A549 treated with GW870086 at 1 μM for 4 hours (cell line): ENCODE data around the gene FBXO47. TPM values are rescaled to one million over a fixed set of nuclear protein-coding genes. Genes with fewer than 3 reads are reported as not detected.

ENCODE experiments used
- total RNA-seq: library from RNA; stranded (reverse); fragments of 200-300 nt; extraction: Qiagen RNA extraction; gene quantifications from 5 replicates; pipeline ENCODE4 v1.2.3, GENCODE V29; 2022; ENCODE audit warnings: low read depth

Gene FBXO47, protein sequence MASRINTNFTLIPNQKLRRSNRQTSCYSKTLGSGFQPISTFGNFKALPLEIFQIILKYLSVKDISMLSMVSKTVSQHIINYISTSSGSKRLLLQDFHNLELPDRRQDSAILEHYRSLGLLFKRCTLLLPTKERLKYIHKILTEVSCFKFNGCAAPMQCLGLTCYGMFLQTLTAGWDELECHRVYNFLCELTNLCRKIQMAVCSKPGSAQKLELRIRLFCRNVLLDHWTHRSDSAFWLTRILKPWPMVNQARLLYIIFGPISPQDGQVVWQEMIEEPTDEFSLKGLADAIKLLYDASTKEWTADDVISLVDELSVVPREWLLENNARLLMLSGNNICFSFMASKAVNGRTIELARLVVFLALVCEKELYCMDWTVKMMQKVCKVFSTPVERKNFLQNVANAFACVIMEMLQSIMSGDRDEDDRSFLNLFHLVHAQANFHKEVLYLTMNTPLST
- total RNA-seq, result not detected in 5 replicates

GRCh38 chr17:38967290-38967738, at the start of gene FBXO47:
Gene FBXO47 (minus strand): TSS chr17:38967403. CDS start chr17:38963025, 4,378 bp downstream.

DNA sequence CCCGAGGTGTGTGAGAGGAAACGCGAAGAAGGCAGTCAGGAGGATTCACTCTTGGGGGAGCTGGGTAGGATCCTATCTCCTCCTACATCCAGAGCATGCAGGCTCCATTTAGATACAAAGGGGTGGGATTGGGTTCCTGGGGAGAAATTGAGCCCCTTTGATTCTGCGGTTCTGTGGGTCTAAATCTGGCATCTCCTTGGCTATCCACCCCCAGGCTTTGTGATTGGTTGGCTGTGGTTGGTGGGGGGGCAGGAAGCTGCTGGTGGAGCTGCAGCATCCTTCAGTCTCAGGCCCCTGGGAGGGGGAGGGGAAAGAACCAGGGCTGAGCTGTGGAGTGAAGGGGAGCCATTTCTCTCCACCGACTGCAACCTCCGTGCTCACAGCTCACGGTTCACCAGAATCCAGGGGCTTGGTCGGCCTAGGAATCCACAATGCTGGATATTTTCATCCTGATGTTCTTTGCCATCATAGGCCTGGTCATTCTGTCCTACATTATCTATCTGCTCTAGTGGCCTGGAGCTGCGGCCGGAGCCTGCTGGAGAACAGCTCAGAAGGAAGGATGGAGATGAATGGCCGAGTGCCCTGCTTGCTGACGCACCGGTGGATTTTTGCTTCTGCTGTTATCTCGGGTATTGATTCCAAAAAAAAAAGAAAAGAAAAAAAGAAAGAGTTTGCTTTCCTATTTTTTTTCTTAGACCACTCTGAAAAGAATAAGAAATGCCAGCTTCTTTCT, 41.8 kb downstream of the FBXO47 start, which contains the start of gene LASP1NB:
Gene LASP1NB, plus strand, starts transcription at position 352 of the 733 bp plus-strand sequence.

Other genes with a start within 250 kb of the FBXO47 start
- 53.3 to 103 TPM (median 92.4 TPM) in 5 replicates for gene CISD3, start 237.1 kb downstream of the FBXO47 start, total RNA-seq
- gene PCGF2, start 219.1 kb downstream of the FBXO47 start, total RNA-seq, result 31.5 to 53.9 TPM (median 52.9 TPM) in 5 replicates
- gene PSMB3, start 214.7 kb downstream of the FBXO47 start, total RNA-seq, result 356 to 463 TPM (median 422 TPM) in 5 replicates
- gene PIP4K2B, start 167.8 kb downstream of the FBXO47 start, total RNA-seq, result 33.1 to 45.1 TPM (median 42.1 TPM) in 5 replicates
- gene CWC25, start 142.1 kb downstream of the FBXO47 start, total RNA-seq, result 20.5 to 24.6 TPM (median 21.7 TPM) in 5 replicates
- 2,567 to 3,166 TPM (median 2,626 TPM) in 5 replicates for gene RPL23, start 113.7 kb downstream of the FBXO47 start, total RNA-seq
- 255 to 274 TPM (median 264 TPM) in 5 replicates for gene LASP1, start 97.3 kb downstream of the FBXO47 start, total RNA-seq
- 0.05 to 0.43 TPM (median 0.10 TPM) in 5 replicates for gene PLXDC1, start 184.2 kb upstream of the FBXO47 start, total RNA-seq
- gene ARL5C, start 198.8 kb upstream of the FBXO47 start, total RNA-seq, result 0.06 TPM in 1 of 5 replicates, not detected in the others
- 4.7 to 6.4 TPM (median 5.0 TPM) in 5 replicates for gene CACNB1, start 230.3 kb upstream of the FBXO47 start, total RNA-seq
- gene RPL19, start 232.9 kb upstream of the FBXO47 start, total RNA-seq, result 3,791 to 4,052 TPM (median 3,919 TPM) in 5 replicates